Central memory CD4-positive, alpha-beta T cell (primary cell): ENCODE measurements around the gene P3H2.

Experiments
- DNase-seq: peaks from one replicate; pipeline ENCODE4 v3.0.0; 2022

The P3H2 gene

GRCh38 chr3:190125436-190126068, 4.9 kb upstream of the P3H2 start:
- DNase-seq: no peak

GRCh38 chr3:190124067-190124466, 3.4 kb upstream of the P3H2 start:
- DNase-seq: no peak

- DNase-seq: no peak
Measured at GRCh38 chr3:190122198-190122771, 1.6 kb upstream of the P3H2 start.

- DNase-seq: no peak
Measured at GRCh38 chr3:190121383-190121782, 686 bp upstream of the P3H2 start.

- DNase-seq: no peak
Measured at GRCh38 chr3:190121061-190121377, 322 bp upstream of the P3H2 start.

- DNase-seq: no peak
Measured at GRCh38 chr3:190119461-190120268, 1.0 kb downstream of the P3H2 start.

- no peak for DNase-seq
Measured at GRCh38 chr3:190118438-190118837, 2.3 kb downstream of the P3H2 start.

GRCh38 chr3:190117981-190118380, 2.7 kb downstream of the P3H2 start:
- DNase-seq: no peak

GRCh38 chr3:190116551-190117067, 4.1 kb downstream of the P3H2 start:
- no peak for DNase-seq

GRCh38 chr3:190110826-190111225, 9.9 kb downstream of the P3H2 start:
- no peak for DNase-seq

- no peak for DNase-seq
Measured at GRCh38 chr3:190109441-190109840, 11.3 kb downstream of the P3H2 start.

GRCh38 chr3:190108804-190109203, 11.9 kb downstream of the P3H2 start:
- no peak for DNase-seq

GRCh38 chr3:190105876-190106275, 14.8 kb downstream of the P3H2 start:
- DNase-seq: no peak

- DNase-seq: no peak
Measured at GRCh38 chr3:190101320-190102011, 19.2 kb downstream of the P3H2 start.

GRCh38 chr3:190099099-190099498, 21.6 kb downstream of the P3H2 start:
- no peak for DNase-seq

- no peak for DNase-seq
Measured at GRCh38 chr3:190097617-190098016, 23.1 kb downstream of the P3H2 start.

GRCh38 chr3:190097025-190097424, 23.7 kb downstream of the P3H2 start:
- DNase-seq: no peak

- DNase-seq: no peak
Measured at GRCh38 chr3:190096345-190096744, 24.4 kb downstream of the P3H2 start.

GRCh38 chr3:190094160-190094718, 26.5 kb downstream of the P3H2 start:
- DNase-seq: no peak

GRCh38 chr3:190092250-190092649, 28.4 kb downstream of the P3H2 start:
- no peak for DNase-seq

GRCh38 chr3:190089711-190090110, 31.0 kb downstream of the P3H2 start:
- no peak for DNase-seq

- no peak for DNase-seq
Measured at GRCh38 chr3:190088890-190089289, 31.8 kb downstream of the P3H2 start.

GRCh38 chr3:190086191-190086590, 34.5 kb downstream of the P3H2 start:
- no peak for DNase-seq
